Thoracic aorta (tissue), 2 donors: Measurements from ENCODE around the gene STEAP1B. TPM values are rescaled to one million over a fixed set of nuclear protein-coding genes. Genes with fewer than 3 reads are reported as not detected.
A peak's percentile ranks its signal among the peaks of the same experiment; 100 is the strongest.

Source experiments
- ATAC-seq: fragments of 150-250 bp; one replicate; pipeline ENCODE4 v1.8.0; 2017; ENCODE audit warnings: low read depth; ENCODE audit not compliant: insufficient number of reproducible peaks, low FRiP score
- DNase-seq: peaks from one replicate; pipeline ENCODE4 v3.0.0-alpha.2; 2020; ENCODE audit warnings: low spot score
- H3K27ac ChIP-seq, 2 donors: fragments of 200-600 bp; sonication (generic); 1 replicate in 1 of 2; 2 replicates in 1 of 2; pipeline ENCODE4 v1.5.1; 2016; ENCODE audit warnings: mild to moderate bottlenecking in 2 of 2, moderate library complexity in 2 of 2
- H3K27me3 ChIP-seq: fragments of 200-600 bp; sonication (generic); replicated peaks from 2 replicates; pipeline ENCODE4 v1.6.0; 2016; ENCODE audit warnings: mild to moderate bottlenecking; ENCODE audit not compliant: insufficient read depth
- H3K36me3 ChIP-seq: fragments of 200-600 bp; sonication (generic); one replicate; pipeline ENCODE4 v1.5.1; 2016
- H3K4me1 ChIP-seq, 2 donors: fragments of 200-600 bp; sonication (generic); 1 replicate in 1 of 2; 2 replicates in 1 of 2; pipeline versions ENCODE4 v1.5.1 to v1.6.0; 2016; ENCODE audit warnings: low read depth in 2 of 2, mild to moderate bottlenecking in 1 of 2; ENCODE audit not compliant: control insufficient read depth in 1 of 2
- H3K4me3 ChIP-seq: fragments of 200-600 bp; sonication (generic); 2 replicates; pipeline ENCODE4 v1.5.1; 2016; ENCODE audit warnings: mild to moderate bottlenecking
- H3K9me3 ChIP-seq: fragments of 200-600 bp; sonication (generic); 2 replicates; pipeline ENCODE4 v1.5.1; 2016
- total RNA-seq, 2 donors: library from RNA; depleted of rRNA; stranded (reverse); fragments of >200 nt; gene quantifications; one replicate each; pipeline versions ENCODE4 v1.1.0 to v1.2.3, GENCODE V29; 2016
- TF ChIP-seq, protein P1 (sequence below): fragments of 200-600 bp; sonication (generic); IDR thresholded peaks from one replicate; pipeline ENCODE4 v1.5.1; 2019; ENCODE audit warnings: antibody characterized with exemption

The STEAP1B gene
- total RNA-seq, 2 donors from 2014 or later: 1.1 TPM; not detected in 1

DNA sequence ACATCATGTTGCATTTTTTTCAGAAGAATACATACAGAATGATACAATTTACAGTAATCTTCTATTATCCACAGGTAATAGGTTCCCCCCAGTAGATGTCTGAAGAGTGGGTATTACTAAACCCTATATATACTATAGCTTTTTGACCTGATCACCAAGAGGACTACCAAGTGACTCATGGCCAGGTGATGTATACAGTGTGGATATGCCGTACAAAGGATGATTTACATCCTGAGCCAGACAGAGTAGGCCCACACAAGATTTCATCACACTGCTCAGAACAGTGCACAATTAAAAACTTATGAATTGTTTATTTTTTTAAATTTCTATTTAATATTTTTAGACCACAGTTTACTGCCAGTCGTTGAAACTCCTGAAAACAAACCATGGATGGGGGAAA lies 70.6 kb downstream of the STEAP1B start:
- Histone ChIP-seq H3K4me3 (no peak overlapping the region), H3K36me3 (no peaks in the 10 kb centered on the region), H3K9me3 (no peaks in the 10 kb centered on the region), H3K4me1 (peaks cover 3 to 12% of the 10 kb centered on the region in 2 donors), H3K27me3 (no peaks in the 10 kb centered on the region), H3K27ac (no peak overlapping the region)
- DNase-seq (no peak), ATAC-seq (no peak)
- TF ChIP-seq, protein P1, sequence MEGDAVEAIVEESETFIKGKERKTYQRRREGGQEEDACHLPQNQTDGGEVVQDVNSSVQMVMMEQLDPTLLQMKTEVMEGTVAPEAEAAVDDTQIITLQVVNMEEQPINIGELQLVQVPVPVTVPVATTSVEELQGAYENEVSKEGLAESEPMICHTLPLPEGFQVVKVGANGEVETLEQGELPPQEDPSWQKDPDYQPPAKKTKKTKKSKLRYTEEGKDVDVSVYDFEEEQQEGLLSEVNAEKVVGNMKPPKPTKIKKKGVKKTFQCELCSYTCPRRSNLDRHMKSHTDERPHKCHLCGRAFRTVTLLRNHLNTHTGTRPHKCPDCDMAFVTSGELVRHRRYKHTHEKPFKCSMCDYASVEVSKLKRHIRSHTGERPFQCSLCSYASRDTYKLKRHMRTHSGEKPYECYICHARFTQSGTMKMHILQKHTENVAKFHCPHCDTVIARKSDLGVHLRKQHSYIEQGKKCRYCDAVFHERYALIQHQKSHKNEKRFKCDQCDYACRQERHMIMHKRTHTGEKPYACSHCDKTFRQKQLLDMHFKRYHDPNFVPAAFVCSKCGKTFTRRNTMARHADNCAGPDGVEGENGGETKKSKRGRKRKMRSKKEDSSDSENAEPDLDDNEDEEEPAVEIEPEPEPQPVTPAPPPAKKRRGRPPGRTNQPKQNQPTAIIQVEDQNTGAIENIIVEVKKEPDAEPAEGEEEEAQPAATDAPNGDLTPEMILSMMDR: no peak

DNA sequence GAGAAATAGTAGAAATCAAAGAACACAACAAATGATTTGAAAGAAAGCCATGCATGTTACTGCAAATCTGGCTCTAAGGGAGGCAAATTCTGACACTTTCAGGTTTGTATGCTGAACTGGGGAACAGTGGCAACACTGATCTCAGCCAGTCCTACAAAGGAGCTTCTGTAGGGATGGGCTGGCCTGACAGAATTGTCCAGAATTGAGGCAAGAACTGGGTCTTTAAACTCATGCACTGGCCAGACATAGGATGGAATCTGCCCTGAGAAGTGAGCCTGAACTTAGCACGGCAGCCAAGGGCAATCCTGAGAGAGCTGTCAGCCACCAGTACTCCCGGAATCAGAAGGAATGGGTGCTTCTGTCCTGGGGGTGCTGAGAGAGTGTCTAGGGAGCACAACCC lies 72.1 kb downstream of the STEAP1B start:
- Histone ChIP-seq H3K9me3 (no peaks in the 10 kb centered on the region), H3K36me3 (no peaks in the 10 kb centered on the region), H3K27ac (no peak overlapping the region), H3K4me3 (no peak overlapping the region), H3K27me3 (no peaks in the 10 kb centered on the region), H3K4me1 (peaks cover 3 to 12% of the 10 kb centered on the region in 2 donors)
- DNase-seq (no peak), ATAC-seq (no peak)
- TF ChIP-seq, protein P1: no peak

DNA sequence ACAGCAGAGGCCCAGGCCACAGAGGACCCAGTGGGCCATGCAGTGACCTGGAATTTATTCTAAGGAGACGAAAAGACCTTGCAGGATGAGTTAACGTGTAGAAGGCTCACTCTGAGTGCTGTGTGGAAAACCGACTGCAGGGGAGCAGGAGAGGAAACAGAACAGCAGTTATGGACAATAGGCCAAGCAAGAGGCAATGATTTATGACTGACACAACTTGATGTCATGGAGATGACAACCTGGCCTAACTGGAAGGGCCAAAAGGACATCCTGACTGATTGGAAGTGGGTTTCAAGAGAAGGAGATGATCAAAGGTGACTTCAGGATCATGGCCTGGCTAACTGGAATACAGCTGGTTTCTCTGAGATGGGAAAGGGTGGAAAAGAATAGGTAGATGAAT lies 72.9 kb downstream of the STEAP1B start:
- no peak overlapping the region for H3K4me3 ChIP-seq
- no peaks in the 10 kb centered on the region for H3K9me3 ChIP-seq
- no peaks in the 10 kb centered on the region for H3K36me3 ChIP-seq
- no peaks in the 10 kb centered on the region for H3K27me3 ChIP-seq
- ATAC-seq: no peak
- no peak for DNase-seq
- no peak overlapping the region for H3K27ac ChIP-seq
- TF ChIP-seq, protein P1: no peak
- peaks cover 3 to 12% of the 10 kb centered on the region in 2 donors for H3K4me1 ChIP-seq

DNA sequence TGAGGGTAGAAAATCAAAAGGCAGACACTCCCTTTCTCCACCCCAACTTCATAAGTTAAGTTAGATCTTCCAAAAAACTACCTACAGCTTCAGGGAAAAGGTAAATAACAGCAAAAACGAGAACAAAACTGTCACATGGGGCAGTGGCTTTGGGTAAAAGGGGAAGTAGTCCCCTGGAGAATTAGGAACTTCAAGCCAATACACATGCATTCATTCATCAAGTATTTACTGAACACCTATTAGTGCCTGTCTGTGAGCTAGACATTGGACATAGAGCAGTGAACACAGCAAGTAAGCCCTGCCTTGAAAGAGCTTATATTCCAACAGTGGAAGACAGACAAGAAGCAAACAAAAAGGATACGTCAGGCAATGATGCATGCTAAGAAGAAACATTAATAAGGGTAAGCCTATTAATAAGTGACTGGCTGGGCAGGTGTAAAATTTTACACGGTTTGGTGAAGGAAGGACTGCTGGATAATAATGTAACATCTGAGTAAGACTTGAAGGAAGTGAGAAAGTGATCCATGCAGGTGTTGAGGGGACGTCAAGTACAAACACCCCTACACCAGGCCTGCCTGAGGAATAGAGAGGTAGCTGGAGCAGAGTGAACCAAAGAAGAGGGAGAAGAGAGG lies 73.4 kb downstream of the STEAP1B start:
- TF ChIP-seq, protein P1: no peak
- Histone ChIP-seq H3K27ac (no peak overlapping the region), H3K4me3 (no peak overlapping the region), H3K9me3 (no peaks in the 10 kb centered on the region), H3K27me3 (no peaks in the 10 kb centered on the region), H3K4me1 (peaks cover 3 to 12% of the 10 kb centered on the region in 2 donors), H3K36me3 (no peaks in the 10 kb centered on the region)
- no peak for DNase-seq
- no peak for ATAC-seq

DNA sequence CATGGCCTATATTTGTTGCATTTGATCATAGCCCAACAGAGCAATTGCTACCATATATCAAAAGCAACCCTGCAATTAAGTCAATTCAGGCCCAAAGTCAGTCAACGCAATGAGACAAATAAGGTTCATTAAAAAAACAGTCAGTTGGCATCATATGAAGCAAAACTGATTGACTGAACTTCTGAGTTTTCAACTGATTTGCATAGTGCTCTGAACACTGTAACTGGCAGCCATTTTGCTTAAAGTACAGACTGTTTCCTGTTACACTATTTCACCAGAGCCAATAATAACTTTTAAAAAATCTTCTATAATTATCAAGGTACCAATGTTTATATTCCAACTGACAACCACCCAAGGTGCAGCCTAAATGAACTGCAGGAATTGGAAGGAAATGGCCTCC lies 74.6 kb downstream of the STEAP1B start:
- DNase-seq (no peak), ATAC-seq (no peak)
- TF ChIP-seq, protein P1: no peak

More for the DNA sequence above, 74.6 kb downstream of the STEAP1B start:
- H3K4me3 ChIP-seq: no peak overlapping the region
- no peaks in the 10 kb centered on the region for H3K36me3 ChIP-seq
- no peaks in the 10 kb centered on the region for H3K9me3 ChIP-seq
- no peaks in the 10 kb centered on the region for H3K27me3 ChIP-seq
- H3K4me1 ChIP-seq: peaks cover 3 to 12% of the 10 kb centered on the region in 2 donors
- H3K27ac ChIP-seq: peak overlapping the region in 1 of 2 donors; percentile 16
